ENCODE measurements around the gene NUP62CL.
"Not testable (repeated sequence)": the region's sequence is repeated elsewhere in the genome, so short reads cannot be mapped to it uniquely, and the experiment has no call there.

The NUP62CL gene

GRCh38 chrX:107168712-107169111 is 37.5 kb downstream of the NUP62CL start:
- no peaks in the 10 kb centered on the region for H3K36me3 Mint-ChIP-seq (ENCODE audit: low read depth)
- H3K27ac Mint-ChIP-seq: no peak overlapping the region
- H3K4me1 Mint-ChIP-seq (ENCODE audit: low read depth): no peaks in the 10 kb centered on the region
- no peaks in the 10 kb centered on the region for H3K27me3 Mint-ChIP-seq (ENCODE audit: low read depth)
- H3K4me3 Mint-ChIP-seq: no peak overlapping the region
- no peaks in the 10 kb centered on the region for H3K9me3 Mint-ChIP-seq
- DNase-seq (ENCODE audit: low spot score): no peak

GRCh38 chrX:107168257-107168656 is 38.0 kb downstream of the NUP62CL start:
- Mint-ChIP-seq H3K4me1 (ENCODE audit: low read depth) (no peaks in the 10 kb centered on the region), H3K9me3 (no peaks in the 10 kb centered on the region), H3K27ac (no peak overlapping the region), H3K36me3 (ENCODE audit: low read depth) (no peaks in the 10 kb centered on the region), H3K27me3 (ENCODE audit: low read depth) (no peaks in the 10 kb centered on the region), H3K4me3 (no peak overlapping the region)
- no peak for DNase-seq (ENCODE audit: low spot score)

GRCh38 chrX:107167163-107167921 is 38.9 kb downstream of the NUP62CL start:
- no peak for DNase-seq (ENCODE audit: low spot score)
- H3K4me3 Mint-ChIP-seq: no peak overlapping the region
- no peak overlapping the region for H3K27ac Mint-ChIP-seq
- no peaks in the 10 kb centered on the region for H3K4me1 Mint-ChIP-seq (ENCODE audit: low read depth)
- H3K9me3 Mint-ChIP-seq: no peaks in the 10 kb centered on the region
- no peaks in the 10 kb centered on the region for H3K36me3 Mint-ChIP-seq (ENCODE audit: low read depth)
- no peaks in the 10 kb centered on the region for H3K27me3 Mint-ChIP-seq (ENCODE audit: low read depth)

GRCh38 chrX:107157618-107158017 is 48.6 kb downstream of the NUP62CL start:
- not testable (repeated sequence) for H3K4me1 Mint-ChIP-seq (ENCODE audit: low read depth); DNase-seq (ENCODE audit: low spot score); H3K27me3 Mint-ChIP-seq (ENCODE audit: low read depth); H3K27ac Mint-ChIP-seq; H3K36me3 Mint-ChIP-seq (ENCODE audit: low read depth); H3K4me3 Mint-ChIP-seq; H3K9me3 Mint-ChIP-seq

GRCh38 chrX:107155621-107156430 is 50.4 kb downstream of the NUP62CL start:
- not testable (repeated sequence) for DNase-seq (ENCODE audit: low spot score); H3K36me3 Mint-ChIP-seq (ENCODE audit: low read depth); H3K27ac Mint-ChIP-seq

GRCh38 chrX:107154787-107155620 is 51.2 kb downstream of the NUP62CL start:
- Mint-ChIP-seq H3K4me3 (peak overlapping the region; percentile 75), H3K36me3 (ENCODE audit: low read depth) (no peaks in the 10 kb centered on the region), H3K9me3 (no peaks in the 10 kb centered on the region), H3K27ac (no peak overlapping the region), H3K4me1 (ENCODE audit: low read depth) (peaks cover 8% of the 10 kb centered on the region), H3K27me3 (ENCODE audit: low read depth) (no peaks in the 10 kb centered on the region)
- peak; percentile 4 for DNase-seq (ENCODE audit: low spot score)

More at GRCh38 chrX:107155621-107156430, 50.4 kb downstream of the NUP62CL start:
- H3K4me1 Mint-ChIP-seq (ENCODE audit: low read depth); H3K9me3 Mint-ChIP-seq; H3K27me3 Mint-ChIP-seq (ENCODE audit: low read depth): not testable (repeated sequence)
- H3K4me3 Mint-ChIP-seq: peak overlapping the region; percentile 75

GRCh38 chrX:107153005-107153404 is 53.2 kb downstream of the NUP62CL start:
- H3K27ac Mint-ChIP-seq: no peak overlapping the region
- H3K4me1 Mint-ChIP-seq (ENCODE audit: low read depth): peaks cover 8% of the 10 kb centered on the region
- H3K36me3 Mint-ChIP-seq (ENCODE audit: low read depth): no peaks in the 10 kb centered on the region
- no peak overlapping the region for H3K4me3 Mint-ChIP-seq
- H3K27me3 Mint-ChIP-seq (ENCODE audit: low read depth): no peaks in the 10 kb centered on the region
- no peaks in the 10 kb centered on the region for H3K9me3 Mint-ChIP-seq
- no peak for DNase-seq (ENCODE audit: low spot score)

GRCh38 chrX:107146670-107147069 is 59.6 kb downstream of the NUP62CL start:
- Mint-ChIP-seq H3K9me3 (no peaks in the 10 kb centered on the region), H3K27ac (no peak overlapping the region), H3K4me3 (no peak overlapping the region), H3K4me1 (ENCODE audit: low read depth) (peaks cover 8% of the 10 kb centered on the region), H3K27me3 (ENCODE audit: low read depth) (no peaks in the 10 kb centered on the region), H3K36me3 (ENCODE audit: low read depth) (no peaks in the 10 kb centered on the region)
- DNase-seq (ENCODE audit: low spot score): no peak

- no peak for DNase-seq (ENCODE audit: low spot score)
- Mint-ChIP-seq H3K27ac (peak overlapping the region; percentile 95), H3K9me3 (peaks cover 3% of the 10 kb centered on the region), H3K36me3 (ENCODE audit: low read depth) (peaks cover 3% of the 10 kb centered on the region), H3K4me1 (ENCODE audit: low read depth) (peaks cover 12% of the 10 kb centered on the region), H3K27me3 (ENCODE audit: low read depth) (no peaks in the 10 kb centered on the region), H3K4me3 (peak overlapping the region; percentile 68)
Measured at GRCh38 chrX:107135965-107136307, 70.3 kb downstream of the NUP62CL start.

GRCh38 chrX:107135049-107135964 is 70.9 kb downstream of the NUP62CL start:
- H3K27me3 Mint-ChIP-seq (ENCODE audit: low read depth): no peaks in the 10 kb centered on the region
- H3K36me3 Mint-ChIP-seq (ENCODE audit: low read depth): peaks cover 3% of the 10 kb centered on the region
- peaks cover 12% of the 10 kb centered on the region for H3K4me1 Mint-ChIP-seq (ENCODE audit: low read depth)
- DNase-seq (ENCODE audit: low spot score): peak; percentile 8
- peak overlapping the region; percentile 68 for H3K4me3 Mint-ChIP-seq
- peak overlapping the region; percentile 95 for H3K27ac Mint-ChIP-seq
- peaks cover 3% of the 10 kb centered on the region for H3K9me3 Mint-ChIP-seq

GRCh38 chrX:107123750-107124149 is 82.5 kb downstream of the NUP62CL start:
- H3K4me3 Mint-ChIP-seq: no peak overlapping the region
- H3K27ac Mint-ChIP-seq: no peak overlapping the region
- no peak for DNase-seq (ENCODE audit: low spot score)
- H3K36me3 Mint-ChIP-seq (ENCODE audit: low read depth): no peaks in the 10 kb centered on the region
- peaks cover 2% of the 10 kb centered on the region for H3K27me3 Mint-ChIP-seq (ENCODE audit: low read depth)
- peaks cover 7% of the 10 kb centered on the region for H3K4me1 Mint-ChIP-seq (ENCODE audit: low read depth)
- H3K9me3 Mint-ChIP-seq: no peaks in the 10 kb centered on the region

- DNase-seq (ENCODE audit: low spot score): no peak
- Mint-ChIP-seq H3K4me3 (peak overlapping the region; percentile 97), H3K27ac (peak overlapping the region; percentile 95), H3K36me3 (ENCODE audit: low read depth) (peaks cover 26% of the 10 kb centered on the region), H3K27me3 (ENCODE audit: low read depth) (no peaks in the 10 kb centered on the region), H3K9me3 (no peaks in the 10 kb centered on the region), H3K4me1 (ENCODE audit: low read depth) (peaks cover 16% of the 10 kb centered on the region)
Measured at GRCh38 chrX:107119283-107119682, 87.0 kb downstream of the NUP62CL start.
